ENCODE measurements around the gene RNASE4.
"Not testable (repeated sequence)": the region's sequence is repeated elsewhere in the genome, so short reads cannot be mapped to it uniquely, and the experiment has no call there.

Gene RNASE4

GRCh38 chr14:20700965-20701364 lies 16.6 kb downstream of the RNASE4 start:
- not testable (repeated sequence) for DNase-seq

- no peak for DNase-seq
These were observed 22.4 kb downstream of the RNASE4 start for GRCh38 chr14:20706657-20707355.

- no peak for DNase-seq
These were observed 23.3 kb downstream of the RNASE4 start for GRCh38 chr14:20707622-20708021.

GRCh38 chr14:20711261-20711660 lies 26.9 kb downstream of the RNASE4 start:
- DNase-seq: no peak

- no peak for DNase-seq
These were observed 27.3 kb downstream of the RNASE4 start for GRCh38 chr14:20711685-20712084.

- no peak for DNase-seq
These were observed 28.5 kb downstream of the RNASE4 start for GRCh38 chr14:20712904-20713303.

GRCh38 chr14:20714593-20715250 lies 30.4 kb downstream of the RNASE4 start:
- peak; percentile 25 for DNase-seq

- no peak for DNase-seq
These were observed 35.4 kb downstream of the RNASE4 start for GRCh38 chr14:20719777-20720176.

GRCh38 chr14:20720741-20721140 lies 36.4 kb downstream of the RNASE4 start:
- DNase-seq: no peak

GRCh38 chr14:20722016-20722415 lies 37.7 kb downstream of the RNASE4 start:
- DNase-seq: no peak

- no peak for DNase-seq
These were observed 39.1 kb downstream of the RNASE4 start for GRCh38 chr14:20723488-20723887.

- not testable (repeated sequence) for DNase-seq
These were observed 41.8 kb downstream of the RNASE4 start for GRCh38 chr14:20726121-20726520.

- no peak for DNase-seq
These were observed 42.2 kb downstream of the RNASE4 start for GRCh38 chr14:20726531-20726930.

GRCh38 chr14:20730891-20731290 lies 46.5 kb downstream of the RNASE4 start:
- no peak for DNase-seq

GRCh38 chr14:20732477-20732876 lies 48.1 kb downstream of the RNASE4 start:
- no peak for DNase-seq

GRCh38 chr14:20732979-20733635 lies 48.7 kb downstream of the RNASE4 start:
- no peak for DNase-seq

GRCh38 chr14:20733684-20734429 lies 49.5 kb downstream of the RNASE4 start:
- DNase-seq: no peak

- no peak for DNase-seq
These were observed 50.1 kb downstream of the RNASE4 start for GRCh38 chr14:20734430-20734806.

GRCh38 chr14:20738292-20738691 lies 53.9 kb downstream of the RNASE4 start:
- not testable (repeated sequence) for DNase-seq

GRCh38 chr14:20742132-20742531 lies 57.8 kb downstream of the RNASE4 start:
- DNase-seq: no peak

- DNase-seq: no peak
These were observed 59.2 kb downstream of the RNASE4 start for GRCh38 chr14:20743556-20743955.

GRCh38 chr14:20745571-20746358 lies 61.4 kb downstream of the RNASE4 start, which contains the start of gene EDDM3A:
EDDM3A (plus strand) TSS chr14:20745887; CDS start chr14:20747581, 1,694 bp downstream.
- DNase-seq: no peak

All from NCI-H1105 treated with DMSO at 0.1 percent for 48 hours (cell line).